Progenitor cell of endocrine pancreas (in vitro differentiated cells): ENCODE results near the gene NT5DC4. TPM values are rescaled to one million over a fixed set of nuclear protein-coding genes. Genes with fewer than 3 reads are reported as not detected.

Experiments
- DNase-seq: peaks from one replicate; pipeline ENCODE4 v3.0.0; 2021; ENCODE audit warnings: low spot score; ENCODE audit not compliant: unreplicated experiment
- H3K27ac Mint-ChIP-seq: 2 replicates; pipeline ENCODE4 v1.8.0; 2021; ENCODE audit warnings: mild to moderate bottlenecking, moderate library complexity, mixed read lengths
- H3K27me3 Mint-ChIP-seq: 2 replicates; pipeline ENCODE4 v1.8.0; 2021; ENCODE audit warnings: mixed read lengths
- H3K36me3 Mint-ChIP-seq: 2 replicates; pipeline ENCODE4 v1.8.0; 2022; ENCODE audit warnings: mixed read lengths; ENCODE audit not compliant: insufficient read depth
- H3K4me1 Mint-ChIP-seq: 2 replicates; pipeline ENCODE4 v1.8.0; 2021; ENCODE audit warnings: low read depth, mixed read lengths
- H3K4me3 Mint-ChIP-seq: 2 replicates; pipeline ENCODE4 v1.8.0; 2021; ENCODE audit warnings: low read depth, mild to moderate bottlenecking, moderate library complexity, mixed read lengths
- H3K9me3 Mint-ChIP-seq: 2 replicates; pipeline ENCODE4 v1.8.0; 2021; ENCODE audit warnings: low read depth, mixed read lengths
- total RNA-seq: library from RNA; stranded (reverse); gene quantifications from 2 replicates; pipeline ENCODE4 v1.2.1, GENCODE V29; 2021
- TF ChIP-seq, protein P1 (sequence below): fragments of 200-600 bp; sonication (generic); IDR thresholded peaks from one replicate; pipeline ENCODE4 v1.5.0; 2021; ENCODE audit warnings: antibody characterized with exemption, mild to moderate bottlenecking; ENCODE audit not compliant: unreplicated experiment

The NT5DC4 gene
- total RNA-seq, 1 donor from 2014 or later, result not detected

DNA sequence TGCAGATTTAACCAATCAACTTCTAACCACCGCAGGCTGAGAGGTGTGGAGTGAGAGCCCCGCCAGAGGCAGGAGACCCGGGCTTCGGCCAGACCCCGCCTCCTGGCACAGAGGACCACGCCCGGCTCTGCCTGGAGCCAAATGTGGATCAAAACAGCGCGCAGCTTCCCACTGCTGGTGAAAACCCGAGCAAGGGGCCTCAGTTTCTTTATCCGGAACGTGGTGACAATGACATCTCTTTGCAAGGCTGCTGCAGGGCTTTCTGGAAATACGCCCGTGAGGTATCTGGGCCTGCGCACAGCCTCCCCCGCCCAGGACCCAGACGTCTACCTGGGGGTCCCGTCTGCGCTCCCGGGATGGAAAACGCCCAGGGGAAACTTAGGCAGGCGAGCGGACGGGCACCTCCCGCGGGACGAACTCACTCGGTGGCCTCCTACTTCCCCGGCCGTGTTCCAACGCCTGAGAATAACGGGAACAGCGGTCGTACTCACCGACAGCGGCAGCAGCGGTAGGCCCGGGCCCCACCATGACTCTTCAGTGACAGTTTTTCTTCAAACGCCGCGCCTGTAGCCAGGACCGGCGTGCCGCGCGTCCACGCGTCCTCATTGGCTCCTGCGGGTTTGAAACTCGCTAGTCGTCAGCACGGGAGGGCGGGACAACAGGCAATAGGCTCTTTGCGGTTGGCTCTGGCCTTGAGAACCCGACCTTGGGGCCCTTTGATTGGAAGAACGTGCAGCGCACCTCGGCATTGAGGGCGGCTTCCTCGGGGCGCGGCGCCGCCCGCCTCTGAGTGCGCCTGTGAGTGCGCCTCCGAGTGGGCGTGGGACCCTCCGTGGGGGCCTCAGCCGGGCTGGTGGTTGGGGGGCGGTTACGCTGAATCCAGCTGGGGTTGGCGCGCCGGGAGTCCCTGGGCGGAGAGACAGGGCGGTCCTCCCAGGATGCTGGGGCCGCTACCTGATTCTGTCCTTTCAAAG, 43.5 kb downstream of the NT5DC4 start, which contains the start of gene CKAP2L:
TSS of gene CKAP2L (minus strand) at position 539 of the 974 bp plus-strand sequence. CDS start at position 528, 11 bp downstream.
- Mint-ChIP-seq H3K4me3 (peak within 1 kb of the TSS; percentile 95), H3K9me3 (peaks cover 3% of the 10 kb centered on the region), H3K36me3 (no peaks in the 10 kb centered on the region), H3K4me1 (peaks cover 13% of the 10 kb centered on the region), H3K27ac (peak within 1 kb of the TSS; percentile 69), H3K27me3 (no peaks in the 10 kb centered on the region)
- TF ChIP-seq, protein P1, sequence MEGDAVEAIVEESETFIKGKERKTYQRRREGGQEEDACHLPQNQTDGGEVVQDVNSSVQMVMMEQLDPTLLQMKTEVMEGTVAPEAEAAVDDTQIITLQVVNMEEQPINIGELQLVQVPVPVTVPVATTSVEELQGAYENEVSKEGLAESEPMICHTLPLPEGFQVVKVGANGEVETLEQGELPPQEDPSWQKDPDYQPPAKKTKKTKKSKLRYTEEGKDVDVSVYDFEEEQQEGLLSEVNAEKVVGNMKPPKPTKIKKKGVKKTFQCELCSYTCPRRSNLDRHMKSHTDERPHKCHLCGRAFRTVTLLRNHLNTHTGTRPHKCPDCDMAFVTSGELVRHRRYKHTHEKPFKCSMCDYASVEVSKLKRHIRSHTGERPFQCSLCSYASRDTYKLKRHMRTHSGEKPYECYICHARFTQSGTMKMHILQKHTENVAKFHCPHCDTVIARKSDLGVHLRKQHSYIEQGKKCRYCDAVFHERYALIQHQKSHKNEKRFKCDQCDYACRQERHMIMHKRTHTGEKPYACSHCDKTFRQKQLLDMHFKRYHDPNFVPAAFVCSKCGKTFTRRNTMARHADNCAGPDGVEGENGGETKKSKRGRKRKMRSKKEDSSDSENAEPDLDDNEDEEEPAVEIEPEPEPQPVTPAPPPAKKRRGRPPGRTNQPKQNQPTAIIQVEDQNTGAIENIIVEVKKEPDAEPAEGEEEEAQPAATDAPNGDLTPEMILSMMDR, result no peak
- DNase-seq, result peak; percentile 92

DNA sequence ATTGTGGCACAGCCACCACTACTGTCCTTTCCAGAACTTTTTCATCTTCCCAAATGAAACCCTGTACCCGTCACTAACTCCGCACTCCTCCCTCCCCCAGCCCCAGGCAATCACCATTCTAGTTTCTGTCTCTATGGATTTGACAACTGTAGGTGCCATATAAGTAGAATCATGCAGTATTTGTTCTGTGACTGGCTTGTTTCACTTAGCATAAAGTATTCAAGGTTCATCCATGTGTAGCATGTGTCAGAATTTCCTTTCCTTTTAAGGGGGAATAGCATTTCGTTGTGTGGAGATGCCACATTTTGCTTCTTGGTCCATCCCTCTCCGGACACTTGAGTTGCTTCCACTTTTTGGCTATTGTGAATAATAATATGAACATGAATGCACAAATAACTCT, 44.4 kb downstream of the NT5DC4 start:
- H3K4me1 Mint-ChIP-seq, result peaks cover 13% of the 10 kb centered on the region
- H3K4me3 Mint-ChIP-seq, result peak overlapping the region; percentile 95
- peak overlapping the region; percentile 50 for H3K27ac Mint-ChIP-seq
- H3K36me3 Mint-ChIP-seq, result no peaks in the 10 kb centered on the region
- TF ChIP-seq, protein P1, result no peak
- H3K27me3 Mint-ChIP-seq, result no peaks in the 10 kb centered on the region
- H3K9me3 Mint-ChIP-seq, result peaks cover 3% of the 10 kb centered on the region
- no peak for DNase-seq

- peaks cover 9% of the 10 kb centered on the region for H3K4me1 Mint-ChIP-seq
- TF ChIP-seq, protein P1, result no peak
- H3K9me3 Mint-ChIP-seq, result peaks cover 3% of the 10 kb centered on the region
- no peak overlapping the region for H3K4me3 Mint-ChIP-seq
- no peaks in the 10 kb centered on the region for H3K36me3 Mint-ChIP-seq
- H3K27ac Mint-ChIP-seq, result no peak overlapping the region
- DNase-seq, result no peak
- no peaks in the 10 kb centered on the region for H3K27me3 Mint-ChIP-seq
Observed at GRCh38 chr2:112767693-112768330, 47.0 kb downstream of the NT5DC4 start.

DNA sequence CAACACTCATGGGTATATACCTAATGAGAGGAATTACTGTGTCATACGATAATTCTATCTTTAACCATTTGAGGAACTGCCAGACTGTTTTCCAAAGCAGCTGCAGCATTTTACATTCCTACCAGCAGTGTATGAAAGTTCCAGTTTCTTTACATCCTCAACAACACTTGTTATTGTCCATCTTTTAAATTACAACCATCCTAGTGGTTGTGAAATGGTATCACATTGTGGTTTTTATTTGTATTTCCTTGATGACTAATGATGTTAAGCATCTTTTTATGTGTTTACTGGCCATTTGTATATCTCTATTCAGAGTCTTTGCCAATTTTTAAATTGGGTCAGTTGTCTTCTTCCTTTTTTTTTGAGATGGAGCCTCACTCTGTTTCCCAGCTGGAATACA, 47.6 kb downstream of the NT5DC4 start:
- TF ChIP-seq, protein P1, result no peak
- H3K4me3 Mint-ChIP-seq, result no peak overlapping the region
- DNase-seq, result no peak
- H3K4me1 Mint-ChIP-seq, result peaks cover 6% of the 10 kb centered on the region
- H3K36me3 Mint-ChIP-seq, result no peaks in the 10 kb centered on the region
- peaks cover 3% of the 10 kb centered on the region for H3K9me3 Mint-ChIP-seq
- H3K27ac Mint-ChIP-seq, result no peak overlapping the region
- no peaks in the 10 kb centered on the region for H3K27me3 Mint-ChIP-seq

DNA sequence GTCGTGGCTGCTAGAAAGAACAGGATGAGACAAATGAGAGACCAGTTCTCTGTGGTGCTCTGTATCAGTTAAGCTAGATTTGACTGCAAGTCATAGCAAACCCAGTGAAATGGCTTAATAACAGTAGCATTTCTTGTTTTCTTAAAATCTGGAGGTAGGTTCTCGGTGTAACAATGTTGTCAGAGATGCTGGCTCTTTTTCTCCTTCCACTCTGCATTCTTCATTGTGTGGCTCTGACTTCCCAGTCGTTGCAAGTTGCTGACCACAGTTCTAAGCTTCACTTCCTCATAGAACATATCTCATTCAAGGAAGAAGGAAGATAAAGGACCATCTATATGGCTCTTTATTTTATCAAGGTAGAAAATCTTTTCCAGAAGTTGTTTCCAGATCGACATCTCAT, 51.5 kb downstream of the NT5DC4 start:
- no peak for DNase-seq
- TF ChIP-seq, protein P1, result no peak
- H3K36me3 Mint-ChIP-seq, result no peaks in the 10 kb centered on the region
- no peak overlapping the region for H3K4me3 Mint-ChIP-seq
- H3K4me1 Mint-ChIP-seq, result peaks cover 4% of the 10 kb centered on the region
- peaks cover 5% of the 10 kb centered on the region for H3K27me3 Mint-ChIP-seq
- H3K27ac Mint-ChIP-seq, result no peak overlapping the region
- H3K9me3 Mint-ChIP-seq, result peaks cover 3% of the 10 kb centered on the region
